Caco-2 (cell line): ENCODE measurements around the gene DAB1. TPM values are rescaled to one million over a fixed set of nuclear protein-coding genes. Genes with fewer than 3 reads are reported as not detected.

Experiments
- BruUV-seq: library from RNA; stranded (reverse); fragments of 400-500 nt; replicated peaks from 2 replicates; lab custom pipeline; 2021; lab: Mats Ljungman, UMichigan
- CTCF ChIA-PET: fragments of 300-600 bp; sonication (Branson Sonifier 250); formaldehyde crosslinking; loops from one replicate; lab custom pipeline; 2022; ENCODE audit warnings: antibody characterized with exemption; lab: Charles Lee
- POLR2A ChIA-PET: fragments of 300-600 bp; sonication (Branson Sonifier 250); formaldehyde crosslinking; loops from one replicate; lab custom pipeline; 2022; ENCODE audit warnings: antibody characterized with exemption; lab: Charles Lee
- DNase-seq, 2 experiments: peaks; one replicate each; pipeline versions ENCODE4 v3.0.0 to v3.0.0-alpha.2; 2020 to 2022
- H3K27me3 ChIP-seq: replicated peaks from 2 replicates; pipeline ENCODE4 v1.6.0; 2011; ENCODE audit warnings: low read length; ENCODE audit not compliant: control insufficient read depth, insufficient read depth
- H3K36me3 ChIP-seq: 2 replicates; pipeline ENCODE4 v1.5.1; 2011; ENCODE audit warnings: low read length; ENCODE audit not compliant: control insufficient read depth, insufficient read depth
- H3K4me1 ChIP-seq: fragments of 250-450 bp; sonication (Bioruptor Pico); 2 replicates; pipeline ENCODE4 v1.5.1; 2020; ENCODE audit warnings: mild to moderate bottlenecking
- H3K4me3 ChIP-seq: 2 replicates; pipeline ENCODE4 v1.5.1; 2011; ENCODE audit warnings: low read depth, mild to moderate bottlenecking, control low read depth, low read length
- H3K9me3 ChIP-seq: fragments of 250-450 bp; sonication (Bioruptor Pico); 2 replicates; pipeline ENCODE4 v1.5.1; 2020; ENCODE audit warnings: mild to moderate bottlenecking, moderate library complexity
- H3K27ac Mint-ChIP-seq: one replicate; pipeline ENCODE4 v1.8.0; 2022; ENCODE audit warnings: mixed read lengths; ENCODE audit not compliant: unreplicated experiment
- H3K27me3 Mint-ChIP-seq: one replicate; pipeline ENCODE4 v1.8.0; 2022; ENCODE audit warnings: mixed read lengths; ENCODE audit not compliant: insufficient read depth, unreplicated experiment
- H3K36me3 Mint-ChIP-seq: one replicate; pipeline ENCODE4 v1.8.0; 2022; ENCODE audit warnings: mild to moderate bottlenecking, mixed read lengths; ENCODE audit not compliant: insufficient read depth, unreplicated experiment
- H3K4me1 Mint-ChIP-seq: one replicate; pipeline ENCODE4 v1.8.0; 2022; ENCODE audit warnings: low read depth, mixed read lengths; ENCODE audit not compliant: unreplicated experiment
- H3K4me3 Mint-ChIP-seq: one replicate; pipeline ENCODE4 v1.8.0; 2022; ENCODE audit warnings: mild to moderate bottlenecking, moderate library complexity, mixed read lengths; ENCODE audit not compliant: unreplicated experiment
- H3K9me3 Mint-ChIP-seq: one replicate; pipeline ENCODE4 v1.8.0; 2022; ENCODE audit warnings: mixed read lengths; ENCODE audit not compliant: unreplicated experiment
- CTCF ChIP-seq, 2 experiments: fragments of 200-600 bp in 1 of 2; IDR thresholded peaks; 1 replicate in 1 of 2; 2 replicates in 1 of 2; pipeline versions ENCODE4 v1.5.1 to v1.8.0; 2011 to 2022; ENCODE audit warnings: antibody characterized with exemption in 1 of 2, control low read depth in 1 of 2, inconsistent platforms in 1 of 2, low read depth in 1 of 2, low read length in 1 of 2, mild to moderate bottlenecking in 1 of 2, moderate library complexity in 1 of 2; ENCODE audit not compliant: insufficient read depth in 1 of 2, severe bottlenecking in 1 of 2, unreplicated experiment in 1 of 2
- intact Hi-C: fragments of 100-400 bp; cut with micrococcal nuclease; formaldehyde crosslinking; loops from one replicate; pipeline ENCODE4 v1.10.0; 2022; ENCODE audit not compliant: unreplicated experiment
- total RNA-seq: library from RNA; stranded (reverse); gene quantifications from 2 replicates; pipeline ENCODE4 v1.2.3, GENCODE V29; 2022

DAB1 gene
- total RNA-seq, 1 experiment from 2014 or later, result 0.32 TPM

GRCh38 chr1:57160594-57160993 lies 263.3 kb downstream of the DAB1 start:
- BruUV-seq, result no TSS peak
- intact Hi-C loops, result no loop called here
- Histone ChIP-seq H3K36me3 (no peaks in the 10 kb centered on the region), H3K9me3 (no peaks in the 10 kb centered on the region), H3K27me3 (no peaks in the 10 kb centered on the region), H3K4me1 (peaks cover 15% of the 10 kb centered on the region), H3K4me3 (no peak overlapping the region)
- H3K4me3 Mint-ChIP-seq, result no peak overlapping the region
- TF ChIP-seq CTCF (IDR thresholded peaks at IDR 0.05; ENCODE audit: insufficient read depth in 1 of 2, low read depth in 1 of 2, low read length in 1 of 2, severe bottlenecking in 1 of 2, unreplicated experiment in 1 of 2), result no peak
- ChIA-PET CTCF (no interaction called here), POLR2A (no interaction called here)
- no peak for DNase-seq
- no peaks in the 10 kb centered on the region for H3K36me3 Mint-ChIP-seq
- peaks cover 26% of the 10 kb centered on the region for H3K4me1 Mint-ChIP-seq
- no peaks in the 10 kb centered on the region for H3K27me3 Mint-ChIP-seq
- H3K27ac Mint-ChIP-seq, result no peak overlapping the region
- peaks cover 9% of the 10 kb centered on the region for H3K9me3 Mint-ChIP-seq

GRCh38 chr1:57158604-57158998 lies 265.3 kb downstream of the DAB1 start:
- no peaks in the 10 kb centered on the region for H3K27me3 ChIP-seq
- Mint-ChIP-seq H3K27ac (no peak overlapping the region), H3K4me3 (no peak overlapping the region), H3K27me3 (no peaks in the 10 kb centered on the region), H3K36me3 (no peaks in the 10 kb centered on the region), H3K9me3 (peaks cover 9% of the 10 kb centered on the region), H3K4me1 (peaks cover 20% of the 10 kb centered on the region)
- no peak for TF ChIP-seq CTCF (IDR thresholded peaks at IDR 0.05; ENCODE audit: insufficient read depth in 1 of 2, low read depth in 1 of 2, low read length in 1 of 2, severe bottlenecking in 1 of 2, unreplicated experiment in 1 of 2)
- CTCF ChIA-PET, result no interaction called here
- POLR2A ChIA-PET, result no interaction called here
- no peaks in the 10 kb centered on the region for H3K9me3 ChIP-seq
- H3K4me3 ChIP-seq, result no peak overlapping the region
- BruUV-seq, result no TSS peak
- intact Hi-C loops, result no loop called here
- 0 out of 2 replicates have a peak, but pooled peaks cover 3% of the 10 kb centered on the region for H3K4me1 ChIP-seq
- no peaks in the 10 kb centered on the region for H3K36me3 ChIP-seq
- DNase-seq, result no peak

GRCh38 chr1:57157818-57158603 lies 265.8 kb downstream of the DAB1 start:
- no peak for TF ChIP-seq CTCF (IDR thresholded peaks at IDR 0.05; ENCODE audit: insufficient read depth in 1 of 2, low read depth in 1 of 2, low read length in 1 of 2, severe bottlenecking in 1 of 2, unreplicated experiment in 1 of 2)

More at GRCh38 chr1:57157818-57158603, 265.8 kb downstream of the DAB1 start:
- intact Hi-C loops, result no loop called here
- Histone ChIP-seq H3K27me3 (no peaks in the 10 kb centered on the region), H3K36me3 (no peaks in the 10 kb centered on the region), H3K4me1 (0 out of 2 replicates have a peak, but pooled peaks cover 3% of the 10 kb centered on the region), H3K9me3 (no peaks in the 10 kb centered on the region), H3K4me3 (no peak overlapping the region)
- ChIA-PET POLR2A (no interaction called here), CTCF (no interaction called here)
- no peaks in the 10 kb centered on the region for H3K36me3 Mint-ChIP-seq
- H3K27me3 Mint-ChIP-seq, result no peaks in the 10 kb centered on the region
- peaks cover 9% of the 10 kb centered on the region for H3K9me3 Mint-ChIP-seq
- peaks cover 14% of the 10 kb centered on the region for H3K4me1 Mint-ChIP-seq
- no TSS peak for BruUV-seq
- H3K27ac Mint-ChIP-seq, result no peak overlapping the region
- H3K4me3 Mint-ChIP-seq, result no peak overlapping the region
- peak in 1 of 2 experiments; percentile 13 for DNase-seq
